Upper lobe of left lung (tissue), 6 donors: ENCODE measurements around the gene SPRYD7. TPM values are rescaled to one million over a fixed set of nuclear protein-coding genes. Genes with fewer than 3 reads are reported as not detected.
A peak's percentile ranks its signal among the peaks of the same experiment; 100 is the strongest.

ENCODE experiments used
- ATAC-seq, 2 donors: fragments of 200-7000 bp; cut with Tn5 transposase; one replicate each; pipeline ENCODE4 v1.9.1; 2022; ENCODE audit warnings: mild to moderate bottlenecking in 2 of 2, moderate library complexity in 2 of 2; ENCODE audit not compliant: low FRiP score in 2 of 2
- DNase-seq, 2 donors: peaks; one replicate each; pipeline ENCODE4 v3.0.0-alpha.2; 2019 to 2020
- H3K27ac ChIP-seq, 4 donors: fragments of 200-600 bp; sonication (generic); one replicate each; pipeline ENCODE4 v1.5.1; 2016 to 2019
- H3K27me3 ChIP-seq, 4 donors: fragments of 200-600 bp; sonication (generic); one replicate each; pipeline ENCODE4 v1.5.1; 2017 to 2019
- H3K36me3 ChIP-seq, 4 donors: fragments of 200-600 bp; sonication (generic); one replicate each; pipeline ENCODE4 v1.5.1; 2016 to 2019
- H3K4me1 ChIP-seq, 4 donors: fragments of 200-600 bp; sonication (generic); one replicate each; pipeline ENCODE4 v1.5.1; 2018 to 2019
- H3K4me3 ChIP-seq, 4 donors: fragments of 200-600 bp; sonication (generic); one replicate each; pipeline ENCODE4 v1.5.1; 2017 to 2019; ENCODE audit warnings: mild to moderate bottlenecking in 2 of 4, moderate library complexity in 1 of 4
- H3K9me3 ChIP-seq, 4 donors: fragments of 200-600 bp; sonication (generic); one replicate each; pipeline ENCODE4 v1.5.1; 2018 to 2019
- CTCF ChIP-seq, 6 experiments: fragments of 450-650 bp in 4 of 6; fragments of 200-600 bp in 2 of 6; sonication (generic) in 2 of 6; IDR thresholded peaks; one replicate each; pipeline ENCODE4 v1.5.1; 2016 to 2019; ENCODE audit warnings: antibody characterized with exemption in 6 of 6
- EP300 ChIP-seq, 4 donors: sonication (generic); formaldehyde crosslinking; IDR thresholded peaks; one replicate each; pipeline ENCODE4 v1.5.1; 2017; ENCODE audit warnings: antibody characterized with exemption in 4 of 4, control low read depth in 2 of 4
- POLR2A ChIP-seq, 4 donors: fragments of 450-650 bp; IDR thresholded peaks; one replicate each; pipeline ENCODE4 v1.5.1; 2016 to 2017; ENCODE audit warnings: antibody characterized with exemption in 4 of 4, mild to moderate bottlenecking in 2 of 4
- POLR2AphosphoS5 ChIP-seq, 2 donors: sonication (generic); formaldehyde crosslinking; IDR thresholded peaks; one replicate each; pipeline ENCODE4 v1.5.1; 2017; ENCODE audit warnings: antibody characterized with exemption in 2 of 2
- WGBS, 2 donors: methylation state at CpG; one replicate each; pipeline ENCODE4 v1.1.5; 2017 to 2018; 5-methylcytosine and 5-hydroxymethylcytosine counted together
- total RNA-seq, 6 donors: library from RNA; depleted of rRNA in 4 of 6; stranded (reverse); fragments of >200 nt in 4 of 6; gene quantifications; one replicate each; pipeline versions ENCODE4 v1.1.0 to v1.2.1, GENCODE V29; 2016 to 2021
- donor health status: DM: no; HTN: no; CAD: no; lungs with moderate emphysema.
- donor health status: DM: no; HTN: yes; CAD: no; lungs with severe emphysema.

Gene SPRYD7
- total RNA-seq, 6 donors from 2014 or later = 9.4 to 29.2 (median 11.5) TPM

GRCh38 chr13:49976314-49977258 is 40.4 kb upstream of the SPRYD7 start:
- peak; percentile 85 to 87 for ATAC-seq
- Histone ChIP-seq H3K4me1 (peaks cover 0 to 2% (median 0%) of the 10 kb centered on the region in 4 donors), H3K27ac (no peak overlapping the region), H3K36me3 (peaks cover 0 to 5% (median 0%) of the 10 kb centered on the region in 4 donors), H3K4me3 (no peak overlapping the region), H3K9me3 (no peaks in the 10 kb centered on the region), H3K27me3 (no peaks in the 10 kb centered on the region)
- DNase-seq = peak in 1 of 2 donors; percentile 69
- peak; percentile 58 to 89 (median 84) for TF ChIP-seq CTCF (IDR thresholded peaks at IDR 0.05)
- no peak for TF ChIP-seq POLR2AphosphoS5 (IDR thresholded peaks at IDR 0.05)
- 50 to 51% methylated on average over 8 of the region's 8 CpGs for WGBS, 2 donors

- 83 to 85% methylated on average over 1 of the region's 1 CpG for WGBS, 2 donors
- ATAC-seq (no peak), DNase-seq (no peak)
- Histone ChIP-seq H3K4me1 (peaks cover 0 to 2% (median 0%) of the 10 kb centered on the region in 4 donors), H3K27ac (no peak overlapping the region), H3K36me3 (peaks cover 0 to 5% (median 0%) of the 10 kb centered on the region in 4 donors), H3K27me3 (no peaks in the 10 kb centered on the region), H3K4me3 (no peak overlapping the region), H3K9me3 (no peaks in the 10 kb centered on the region)
- TF ChIP-seq CTCF (IDR thresholded peaks at IDR 0.05) = no peak
- TF ChIP-seq EP300 (IDR thresholded peaks at IDR 0.05) = no peak
- TF ChIP-seq POLR2AphosphoS5 (IDR thresholded peaks at IDR 0.05) = no peak
- no peak for TF ChIP-seq POLR2A (IDR thresholded peaks at IDR 0.05)
Measured at GRCh38 chr13:49975826-49976225, 39.7 kb upstream of the SPRYD7 start.

GRCh38 chr13:49972709-49973108 is 36.6 kb upstream of the SPRYD7 start:
- H3K36me3 ChIP-seq = peaks cover 0 to 5% (median 0%) of the 10 kb centered on the region in 4 donors
- TF ChIP-seq EP300 (IDR thresholded peaks at IDR 0.05) (no peak), POLR2A (IDR thresholded peaks at IDR 0.05) (no peak), CTCF (IDR thresholded peaks at IDR 0.05) (no peak), POLR2AphosphoS5 (IDR thresholded peaks at IDR 0.05) (no peak)
- no peak for ATAC-seq
- no peaks in the 10 kb centered on the region for H3K27me3 ChIP-seq
- no peaks in the 10 kb centered on the region for H3K9me3 ChIP-seq
- H3K4me1 ChIP-seq = peaks cover 0 to 2% (median 0%) of the 10 kb centered on the region in 4 donors
- WGBS, 2 donors = 71 to 82% methylated on average over 4 of the region's 4 CpGs
- peak in 1 of 2 donors; percentile 3 for DNase-seq
- H3K27ac ChIP-seq = no peak overlapping the region
- H3K4me3 ChIP-seq = no peak overlapping the region

- H3K4me1 ChIP-seq = no peaks in the 10 kb centered on the region
- H3K27ac ChIP-seq = no peak overlapping the region
- H3K9me3 ChIP-seq = no peaks in the 10 kb centered on the region
- TF ChIP-seq EP300 (IDR thresholded peaks at IDR 0.05) = no peak
- no peak for TF ChIP-seq CTCF (IDR thresholded peaks at IDR 0.05)
- TF ChIP-seq POLR2A (IDR thresholded peaks at IDR 0.05) = no peak
- TF ChIP-seq POLR2AphosphoS5 (IDR thresholded peaks at IDR 0.05) = no peak
- H3K36me3 ChIP-seq = no peaks in the 10 kb centered on the region
- H3K4me3 ChIP-seq = no peak overlapping the region
- ATAC-seq (no peak), DNase-seq (no peak)
- no peaks in the 10 kb centered on the region for H3K27me3 ChIP-seq
- WGBS, 2 donors = 98% methylated on average over 4 of the region's 4 CpGs
Measured at GRCh38 chr13:49967456-49967855, 31.3 kb upstream of the SPRYD7 start.
